Activated B cell treated with CpG ODN at 0.5 μM for 24 hours (primary cell): ENCODE measurements around the gene TNNC1. TPM values are rescaled to one million over a fixed set of nuclear protein-coding genes. Genes with fewer than 3 reads are reported as not detected.

Experiments
- ATAC-seq: fragments of 200-7000 bp; cut with Tn5 transposase; one replicate; pipeline ENCODE4 v1.10.0; 2021; ENCODE audit warnings: low read depth, mild to moderate bottlenecking, moderate library complexity
- CTCF ChIA-PET: fragments of 350-600 bp; sonication (Branson Sonifier 250); formaldehyde crosslinking; loops from one replicate; lab custom pipeline; 2021; ENCODE audit warnings: antibody characterized with exemption; lab: Charles Lee
- POLR2A ChIA-PET: fragments of 350-600 bp; sonication (Branson Sonifier 250); formaldehyde crosslinking; loops from one replicate; lab custom pipeline; 2021; ENCODE audit warnings: antibody characterized with exemption; lab: Charles Lee
- DNase-seq: peaks from one replicate; pipeline ENCODE4 v3.0.0; 2022
- H3K27ac Mint-ChIP-seq: one replicate; pipeline ENCODE4 v1.8.0; 2020; ENCODE audit warnings: mixed read lengths
- H3K27me3 Mint-ChIP-seq: one replicate; pipeline ENCODE4 v1.8.0; 2021; ENCODE audit warnings: mixed read lengths
- H3K36me3 Mint-ChIP-seq: one replicate; pipeline ENCODE4 v1.8.0; 2021; ENCODE audit warnings: low read depth, mixed read lengths
- H3K4me1 Mint-ChIP-seq: one replicate; pipeline ENCODE4 v1.8.0; 2021; ENCODE audit warnings: mixed read lengths
- H3K4me3 Mint-ChIP-seq: one replicate; pipeline ENCODE4 v1.8.0; 2020; ENCODE audit warnings: mild to moderate bottlenecking, mixed read lengths
- H3K9me3 Mint-ChIP-seq: one replicate; pipeline ENCODE4 v1.8.0; 2020; ENCODE audit warnings: mixed read lengths
- intact Hi-C: fragments of 100-400 bp; cut with micrococcal nuclease; formaldehyde crosslinking; loops from one replicate; pipeline ENCODE4 v1.15.1; 2024
- total RNA-seq: library from RNA; stranded (reverse); gene quantifications from 2 replicates; pipeline ENCODE4 v1.2.3, GENCODE V29; 2022
- TF ChIP-seq, protein P1 (sequence below): fragments of 200-600 bp; IDR thresholded peaks from one replicate; pipeline ENCODE4 v1.8.0; 2022; ENCODE audit warnings: antibody characterized with exemption, mild to moderate bottlenecking

Gene TNNC1
- total RNA-seq, 1 donor from 2014 or later, result not detected

DNA sequence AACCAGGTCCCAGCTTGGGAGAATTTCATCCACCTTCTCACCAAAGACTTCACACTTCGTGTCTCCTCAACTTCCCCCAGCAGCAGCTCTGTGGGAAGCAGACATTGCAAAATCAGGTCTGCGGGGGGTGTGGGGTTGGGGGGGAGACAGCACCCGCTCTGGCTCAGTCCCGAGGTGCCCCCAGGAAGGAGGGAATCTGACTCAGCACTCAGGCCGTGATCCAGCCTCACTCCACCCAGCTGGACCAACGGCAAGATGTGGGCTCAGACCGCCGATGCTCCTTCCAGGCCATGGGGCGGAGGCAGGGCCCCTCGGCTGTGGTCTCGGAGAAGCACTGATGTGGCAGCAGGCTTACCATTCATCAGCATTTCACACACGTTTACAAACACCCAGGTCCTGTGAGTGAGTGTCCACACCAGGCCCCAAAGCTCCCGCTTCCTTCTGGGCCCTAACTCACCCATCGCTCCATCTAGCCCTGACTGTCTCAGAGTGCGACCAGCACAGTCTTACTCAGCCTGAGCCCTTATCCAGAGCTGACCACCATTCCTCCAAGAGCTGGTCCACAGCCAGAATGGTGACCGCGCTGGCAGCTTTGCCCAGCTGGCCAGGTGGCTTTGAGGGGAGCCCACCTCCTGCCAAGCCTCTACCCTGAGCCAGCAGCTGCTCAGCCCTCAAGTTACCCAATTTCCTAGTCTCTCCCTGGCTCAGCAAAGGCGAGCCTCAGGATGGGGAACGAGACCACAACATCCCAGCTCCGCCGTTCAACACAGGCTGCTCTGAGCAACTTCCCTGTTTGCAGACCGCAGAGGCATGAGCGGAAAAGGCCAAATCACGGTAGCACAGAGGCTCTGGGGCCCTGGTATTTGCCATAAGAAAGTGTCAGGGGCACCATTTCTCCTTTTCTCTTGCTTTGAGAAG, 44.6 kb upstream of the TNNC1 start:
- DNase-seq, result no peak

GRCh38 chr3:52495777-52496602, 42.1 kb upstream of the TNNC1 start:
- CTCF ChIA-PET, result no interaction called here
- TF ChIP-seq, protein P1, sequence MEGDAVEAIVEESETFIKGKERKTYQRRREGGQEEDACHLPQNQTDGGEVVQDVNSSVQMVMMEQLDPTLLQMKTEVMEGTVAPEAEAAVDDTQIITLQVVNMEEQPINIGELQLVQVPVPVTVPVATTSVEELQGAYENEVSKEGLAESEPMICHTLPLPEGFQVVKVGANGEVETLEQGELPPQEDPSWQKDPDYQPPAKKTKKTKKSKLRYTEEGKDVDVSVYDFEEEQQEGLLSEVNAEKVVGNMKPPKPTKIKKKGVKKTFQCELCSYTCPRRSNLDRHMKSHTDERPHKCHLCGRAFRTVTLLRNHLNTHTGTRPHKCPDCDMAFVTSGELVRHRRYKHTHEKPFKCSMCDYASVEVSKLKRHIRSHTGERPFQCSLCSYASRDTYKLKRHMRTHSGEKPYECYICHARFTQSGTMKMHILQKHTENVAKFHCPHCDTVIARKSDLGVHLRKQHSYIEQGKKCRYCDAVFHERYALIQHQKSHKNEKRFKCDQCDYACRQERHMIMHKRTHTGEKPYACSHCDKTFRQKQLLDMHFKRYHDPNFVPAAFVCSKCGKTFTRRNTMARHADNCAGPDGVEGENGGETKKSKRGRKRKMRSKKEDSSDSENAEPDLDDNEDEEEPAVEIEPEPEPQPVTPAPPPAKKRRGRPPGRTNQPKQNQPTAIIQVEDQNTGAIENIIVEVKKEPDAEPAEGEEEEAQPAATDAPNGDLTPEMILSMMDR, result no peak
- intact Hi-C loops, result no loop called here
- DNase-seq, result no peak
- H3K9me3 Mint-ChIP-seq, result no peaks in the 10 kb centered on the region
- no peaks in the 10 kb centered on the region for H3K27me3 Mint-ChIP-seq
- ATAC-seq, result no peak
- H3K27ac Mint-ChIP-seq, result no peak overlapping the region
- POLR2A ChIA-PET, result no interaction called here
- H3K4me1 Mint-ChIP-seq, result peaks cover 20% of the 10 kb centered on the region
- H3K36me3 Mint-ChIP-seq, result peaks cover 20% of the 10 kb centered on the region
- no peak overlapping the region for H3K4me3 Mint-ChIP-seq

More for the DNA sequence above, 44.6 kb upstream of the TNNC1 start:
- Mint-ChIP-seq H3K27ac (no peak overlapping the region), H3K4me3 (no peak overlapping the region), H3K4me1 (peaks cover 20% of the 10 kb centered on the region), H3K9me3 (no peaks in the 10 kb centered on the region), H3K36me3 (no peaks in the 10 kb centered on the region), H3K27me3 (no peaks in the 10 kb centered on the region)
- CTCF ChIA-PET, result no interaction called here
- TF ChIP-seq, protein P1, result no peak
- POLR2A ChIA-PET, result interaction anchor here (0.6 to 0.9 kb wide), 2 partner anchors 43 to 998 kb away, joined by 5 to 6 read pairs; partner anchors contain the start of gene NISCH
- intact Hi-C loops, result loop anchor here (1.0 kb wide), 1 partner anchor 35 kb away; the partner anchor contains the start of gene NT5DC2
- ATAC-seq, result peak; percentile 81

DNA sequence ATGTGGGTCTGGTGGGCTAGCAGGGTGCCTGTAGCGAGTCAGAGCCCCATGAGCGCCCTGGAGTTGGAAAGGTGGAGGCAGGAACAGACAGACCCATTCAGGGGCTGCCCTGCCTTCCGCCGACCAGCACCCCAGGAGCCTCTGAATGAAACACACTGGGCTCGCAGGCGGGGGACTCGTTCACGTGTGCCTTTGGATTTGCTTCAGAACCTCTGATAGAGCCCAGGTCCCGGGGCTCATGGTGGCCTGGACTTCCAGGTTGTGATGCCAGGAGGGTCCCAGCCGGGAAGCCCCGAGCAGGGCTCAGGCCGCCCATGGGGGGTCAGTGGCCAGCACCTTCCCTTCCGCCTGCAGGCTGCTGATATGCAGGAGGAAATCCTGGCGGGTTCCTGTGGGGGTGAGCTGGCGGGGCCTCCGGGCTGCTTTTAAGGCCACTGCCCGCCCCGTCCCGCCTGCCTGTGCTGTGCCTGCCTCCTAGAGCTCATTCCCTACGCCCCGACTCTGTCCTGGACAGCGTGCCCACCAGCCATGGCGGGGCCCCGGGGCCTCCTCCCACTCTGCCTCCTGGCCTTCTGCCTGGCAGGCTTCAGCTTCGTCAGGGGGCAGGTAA, 41.1 kb upstream of the TNNC1 start, which contains the start of gene STAB1:
Gene STAB1 (plus strand): TSS at position 453 of the 610 bp plus-strand sequence. CDS start 76 bp downstream, at position 529.
- H3K4me3 Mint-ChIP-seq, result no peak within 1 kb of the TSS
- no peak for ATAC-seq

DNA sequence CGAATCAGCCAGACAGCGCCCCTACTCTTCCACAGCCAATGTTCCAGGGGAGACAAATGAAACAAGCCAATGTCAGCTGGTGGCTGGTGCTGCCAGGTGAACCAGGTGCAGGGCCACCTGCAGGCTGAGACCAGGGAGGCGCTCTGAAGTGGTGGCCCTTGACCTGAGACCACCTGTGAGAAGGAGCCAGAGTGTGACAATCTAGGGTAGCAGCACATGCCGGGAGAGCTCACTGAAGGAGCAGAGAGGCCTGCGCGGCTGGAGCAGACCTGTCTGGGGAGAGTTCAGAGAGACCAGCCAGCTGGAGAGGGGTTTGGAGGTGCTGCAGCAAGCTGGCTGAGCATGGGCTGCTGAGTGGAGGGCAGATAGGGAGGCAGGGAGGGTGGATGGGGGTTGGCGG, 40.6 kb upstream of the TNNC1 start:
- ChIA-PET CTCF (no interaction called here), POLR2A (no interaction called here)
- Mint-ChIP-seq H3K36me3 (peaks cover 32% of the 10 kb centered on the region), H3K4me1 (peaks cover 15% of the 10 kb centered on the region), H3K27ac (no peak overlapping the region), H3K9me3 (no peaks in the 10 kb centered on the region), H3K27me3 (no peaks in the 10 kb centered on the region), H3K4me3 (no peak overlapping the region)
- DNase-seq, result no peak
- intact Hi-C loops, result no loop called here
- no peak for ATAC-seq
- TF ChIP-seq, protein P1, result no peak

More for the DNA sequence above, 41.1 kb upstream of the TNNC1 start, which contains the start of gene STAB1:
- CTCF ChIA-PET, result no interaction called here
- no peak for DNase-seq
- TF ChIP-seq, protein P1, result no peak
- no peaks in the 10 kb centered on the region for H3K9me3 Mint-ChIP-seq
- no peaks in the 10 kb centered on the region for H3K27me3 Mint-ChIP-seq
- H3K4me1 Mint-ChIP-seq, result peaks cover 15% of the 10 kb centered on the region
- intact Hi-C loops, result no loop called here
- peaks cover 27% of the 10 kb centered on the region for H3K36me3 Mint-ChIP-seq
- no peak within 1 kb of the TSS for H3K27ac Mint-ChIP-seq
- POLR2A ChIA-PET, result no interaction called here
